ENCODE data around the gene TRIM14. TPM values are rescaled to one million over a fixed set of nuclear protein-coding genes. Genes with fewer than 3 reads are reported as not detected.

TRIM14 gene
- total and polyA plus RNA-seq, 10 of the 15 experiments (the other 5 are each of a cell fraction or from before 2014, with no cell fraction given) = 8.6 to 53.3 (median 35.7) TPM

- TF ChIP-seq ZBTB4 (CRISPR knock-in tag; IDR thresholded peaks at IDR 0.05) = no peak
- TF ChIP-seq SIX5 (IDR thresholded peaks at IDR 0.05; ENCODE audit: low read depth, low read length, severe bottlenecking) = no peak
- TF ChIP-seq RUNX3 (IDR thresholded peaks at IDR 0.05; ENCODE audit: low read length) = no peak
- no peak for TF ChIP-seq EED (IDR thresholded peaks at IDR 0.05; ENCODE audit: low read depth)
- peak; percentile 37 to 38; a peak in 3 of 4 replicates for TF ChIP-seq IKZF2 (IDR thresholded peaks at IDR 0.05)
- no peak for TF ChIP-seq POLR2A (IDR thresholded peaks at IDR 0.05; ENCODE audit: low read depth, low read length)
- no peak for TF ChIP-seq FOXM1 (IDR thresholded peaks at IDR 0.05; ENCODE audit: low read depth, low read length)
- TF ChIP-seq ESRRA (IDR thresholded peaks at IDR 0.05; ENCODE audit: low read length) = 0 out of 2 replicates have a peak, but pooled peaks have one; percentile 24
- no peak for TF ChIP-seq RBBP5 (conservative IDR thresholded peaks at IDR 0.05)
- TF ChIP-seq GATAD2B (conservative IDR thresholded peaks at IDR 0.05; ENCODE audit: low read depth) = no peak
These were observed 44.7 kb downstream of the TRIM14 start (continued) for GRCh38 chr9:98074115-98074990.
